Measurements from ENCODE around the gene VPS50.
"Not testable (repeated sequence)": the region's sequence is repeated elsewhere in the genome, so short reads cannot be mapped to it uniquely, and the experiment has no call there.

The VPS50 gene

GRCh38 chr7:93331706-93332105 lies 99.5 kb downstream of the VPS50 start:
- DNase-seq (ENCODE audit: low spot score), result no peak

DNA sequence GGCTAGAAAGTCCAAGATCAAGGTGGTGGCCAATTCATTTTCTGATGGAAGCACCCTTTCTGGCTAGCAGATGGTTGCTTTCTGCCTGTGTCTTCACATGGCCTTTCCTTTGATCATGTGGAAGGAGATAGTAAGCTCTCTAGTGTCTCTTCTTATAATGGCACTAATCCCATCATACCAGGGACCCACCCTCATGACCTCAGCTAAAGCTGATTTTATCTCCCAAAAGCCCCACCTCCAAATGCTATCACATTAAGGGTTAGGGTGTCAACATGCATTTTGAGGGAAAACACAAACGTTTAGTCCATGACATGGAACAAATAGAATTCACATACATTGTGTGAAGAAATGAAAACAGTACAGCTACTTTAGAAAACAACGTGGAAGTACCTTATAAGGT lies 100.0 kb downstream of the VPS50 start:
- DNase-seq (ENCODE audit: low spot score), result no peak

- no peak for DNase-seq (ENCODE audit: low spot score)
These were observed 104.9 kb downstream of the VPS50 start for GRCh38 chr7:93337052-93337451.

- not testable (repeated sequence) for DNase-seq (ENCODE audit: low spot score)
These were observed 110.0 kb downstream of the VPS50 start for GRCh38 chr7:93342178-93342577.

DNA sequence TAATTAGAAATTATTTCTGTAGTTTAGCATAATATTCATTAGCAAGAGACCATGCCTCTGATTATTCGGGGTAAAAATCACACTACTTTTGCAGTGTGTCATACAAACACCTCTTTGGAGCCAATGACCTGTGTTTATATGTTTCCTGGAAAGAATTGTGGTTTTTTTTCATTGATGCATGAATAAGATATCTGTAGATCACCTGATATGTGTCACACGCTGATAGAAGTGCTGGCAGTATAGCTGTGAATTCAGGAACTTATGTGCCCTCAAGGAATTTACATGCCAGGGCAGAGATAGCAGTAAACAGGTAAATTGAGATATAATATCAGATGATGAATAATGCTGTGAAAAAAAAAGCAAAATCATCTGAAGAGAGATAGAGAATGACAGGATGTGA lies 118.2 kb downstream of the VPS50 start:
- no peak for DNase-seq (ENCODE audit: low spot score)

GRCh38 chr7:93352881-93353280 lies 120.7 kb downstream of the VPS50 start:
- no peak for DNase-seq (ENCODE audit: low spot score)

GRCh38 chr7:93354815-93355214 lies 122.6 kb downstream of the VPS50 start:
- no peak for DNase-seq (ENCODE audit: low spot score)

DNA sequence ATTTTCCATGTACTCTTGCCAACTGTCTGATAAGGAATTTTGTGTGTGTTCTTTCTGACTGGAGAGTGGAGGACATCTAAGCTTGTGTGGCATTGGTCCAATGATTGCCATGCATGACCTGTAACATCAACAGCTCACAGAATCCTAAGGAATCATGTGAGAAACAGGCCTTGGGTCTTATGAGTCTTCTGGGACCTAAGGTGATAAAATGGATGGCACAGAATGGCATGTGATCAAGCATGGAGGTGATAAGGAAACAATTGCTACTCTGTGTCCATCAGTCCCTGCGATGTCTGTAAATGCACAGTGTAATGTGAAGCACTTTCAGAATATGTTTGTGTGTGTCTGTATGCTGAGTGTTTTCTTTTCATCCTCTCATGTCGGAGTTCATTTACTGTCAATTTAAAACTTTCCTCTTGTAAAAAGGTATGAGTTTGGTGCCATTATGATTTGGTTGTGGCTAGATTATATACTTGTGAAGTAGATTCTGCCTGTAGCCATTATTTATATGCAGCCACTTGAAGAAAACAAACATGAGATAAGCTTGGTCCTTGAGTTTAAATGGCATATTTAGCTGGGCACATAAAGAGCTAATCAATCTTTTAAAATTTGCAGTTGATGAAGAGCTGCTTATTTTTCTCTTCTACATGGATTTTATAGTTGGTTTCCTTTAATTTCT lies 127.5 kb downstream of the VPS50 start:
- DNase-seq (ENCODE audit: low spot score), result no peak

- no peak for DNase-seq (ENCODE audit: low spot score)
These were observed 129.7 kb downstream of the VPS50 start for GRCh38 chr7:93361853-93362252.

- DNase-seq (ENCODE audit: low spot score), result no peak
These were observed 132.6 kb downstream of the VPS50 start for GRCh38 chr7:93364806-93365205.

DNA sequence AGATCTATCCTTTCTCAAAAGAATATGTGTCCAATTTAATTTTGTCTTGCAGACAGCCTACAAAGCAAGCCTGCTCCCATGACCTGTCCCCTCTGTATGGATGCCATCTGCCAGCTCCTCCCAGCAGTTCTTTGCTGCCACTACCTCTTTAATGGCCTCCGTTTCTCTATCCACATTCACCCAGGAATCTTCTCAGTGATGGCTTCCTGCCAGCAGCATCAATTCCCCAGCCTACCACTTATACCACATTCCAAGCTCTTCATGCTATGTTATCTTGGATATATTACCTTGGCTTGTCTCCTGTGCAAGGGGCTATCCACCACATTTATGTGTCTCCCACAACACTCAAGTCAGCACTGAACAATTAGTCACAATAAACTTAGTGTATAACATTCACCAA lies 133.2 kb downstream of the VPS50 start:
- DNase-seq (ENCODE audit: low spot score), result no peak

- no peak for DNase-seq (ENCODE audit: low spot score)
These were observed 134.7 kb downstream of the VPS50 start for GRCh38 chr7:93366816-93367215.

- no peak for DNase-seq (ENCODE audit: low spot score)
These were observed 135.1 kb downstream of the VPS50 start for GRCh38 chr7:93367254-93367653.

- not testable (repeated sequence) for DNase-seq (ENCODE audit: low spot score)
These were observed 138.8 kb downstream of the VPS50 start for GRCh38 chr7:93370937-93371336.

DNA sequence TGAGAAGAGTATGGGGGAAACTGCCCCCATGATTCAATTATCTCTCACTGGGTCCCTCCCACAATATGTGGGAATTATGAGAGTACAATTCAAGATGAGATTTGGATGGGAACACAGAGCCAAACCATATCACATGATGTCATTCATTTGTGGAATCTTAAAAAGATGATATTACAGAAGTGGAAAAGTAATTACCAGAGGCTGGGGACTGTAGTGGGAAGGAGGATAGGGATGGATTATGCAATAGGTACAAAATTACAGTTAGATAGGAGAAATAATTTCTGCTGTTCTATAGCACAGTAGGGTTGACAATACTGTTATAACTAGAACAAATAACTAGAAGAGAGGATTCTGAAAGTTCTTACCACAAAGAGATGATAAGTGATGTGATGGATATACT lies 141.4 kb downstream of the VPS50 start:
- DNase-seq (ENCODE audit: low spot score), result no peak

DNA sequence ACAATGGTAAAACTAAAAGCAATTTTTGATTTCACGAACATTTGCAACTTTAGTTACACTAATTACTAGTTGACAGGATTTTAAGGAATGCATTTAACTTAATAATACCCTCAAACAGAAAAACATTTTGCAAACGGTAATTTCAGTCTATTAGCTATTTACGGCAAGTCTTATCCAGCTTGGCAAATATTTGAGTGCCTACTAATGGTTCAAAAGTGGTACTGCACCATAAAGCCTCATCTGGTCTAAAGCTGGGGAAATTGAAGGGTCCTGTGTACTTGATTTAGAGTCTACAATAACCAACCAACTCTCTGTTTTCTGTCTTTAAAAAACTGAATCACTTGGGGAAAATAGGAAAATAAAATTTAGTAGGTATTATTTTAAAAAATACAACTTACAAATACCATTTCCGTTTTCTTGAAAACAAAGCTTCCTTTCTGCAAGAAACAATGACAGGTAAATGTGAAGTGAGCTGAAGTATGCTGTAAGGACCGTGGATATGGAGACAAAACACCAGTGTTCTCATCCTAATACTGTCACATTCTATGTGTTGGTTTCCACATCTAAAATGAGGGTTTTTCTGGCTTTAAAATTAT lies 142.3 kb downstream of the VPS50 start:
- DNase-seq (ENCODE audit: low spot score), result peak; percentile 23

GRCh38 chr7:93375603-93376002 lies 143.4 kb downstream of the VPS50 start:
- no peak for DNase-seq (ENCODE audit: low spot score)

GRCh38 chr7:93378131-93378760 lies 146.1 kb downstream of the VPS50 start:
- DNase-seq (ENCODE audit: low spot score), result no peak

GRCh38 chr7:93382362-93382761 lies 150.2 kb downstream of the VPS50 start:
- no peak for DNase-seq (ENCODE audit: low spot score)

DNA sequence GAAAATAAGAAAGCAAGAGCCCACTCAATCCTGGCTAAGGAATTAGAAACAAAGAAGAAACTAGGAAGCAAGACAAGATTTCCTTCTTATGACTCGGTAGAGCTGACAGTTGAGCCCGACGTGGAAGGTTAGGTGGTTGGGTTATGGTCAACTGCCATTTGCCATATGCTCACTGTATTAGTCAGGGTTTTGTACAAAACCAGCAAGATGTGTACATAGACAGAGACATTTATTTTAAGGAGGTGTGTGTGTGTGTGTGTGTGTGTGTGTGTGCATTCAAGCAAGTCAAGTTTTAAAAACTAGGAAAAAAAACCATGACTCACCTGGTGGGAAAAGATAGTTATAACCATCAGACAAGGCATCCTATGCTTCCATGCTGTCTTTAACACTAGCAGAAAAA lies 158.5 kb downstream of the VPS50 start:
- no peak for DNase-seq (ENCODE audit: low spot score)

DNA sequence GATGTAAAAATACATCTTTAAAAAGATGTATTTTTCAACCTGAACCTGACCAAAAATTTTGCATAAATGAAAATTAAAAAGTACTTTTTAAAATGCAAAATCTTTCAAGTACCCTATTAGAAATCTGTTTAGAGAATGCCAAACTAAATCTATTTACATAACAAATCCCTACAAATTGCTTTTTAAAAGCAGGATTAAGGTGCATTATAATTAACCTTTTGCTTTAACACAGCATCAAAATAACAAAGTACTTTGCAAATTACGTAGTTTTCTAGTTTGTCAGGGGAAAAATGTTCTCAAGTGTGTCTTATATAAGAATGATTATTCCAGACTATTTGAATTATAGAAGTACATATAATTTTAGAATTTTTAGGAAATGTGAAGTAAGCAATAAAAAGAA lies 160.8 kb downstream of the VPS50 start:
- DNase-seq (ENCODE audit: low spot score), result no peak

- no peak for DNase-seq (ENCODE audit: low spot score)
These were observed 167.5 kb downstream of the VPS50 start for GRCh38 chr7:93399642-93400041.

- no peak for DNase-seq (ENCODE audit: low spot score)
These were observed 170.8 kb downstream of the VPS50 start for GRCh38 chr7:93402944-93403343.

DNA sequence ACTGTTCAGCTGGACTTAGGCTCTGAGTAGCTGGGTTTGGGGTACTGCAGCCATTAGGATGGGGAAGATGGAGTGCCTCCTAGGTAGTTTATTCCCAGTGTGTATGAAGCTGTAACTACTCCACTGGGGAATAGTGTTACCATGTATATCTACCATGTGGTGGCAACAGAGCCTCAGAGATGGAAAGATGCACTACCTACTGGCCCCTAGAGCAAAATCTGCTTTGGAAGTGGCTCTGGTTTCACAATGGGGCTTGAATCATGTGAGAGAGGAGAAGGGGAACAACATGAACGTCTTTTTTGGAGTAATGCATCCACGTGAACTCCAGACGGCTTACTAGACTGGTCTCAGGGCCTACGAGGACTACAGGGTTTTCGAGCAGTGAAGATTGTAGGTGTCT lies 175.1 kb downstream of the VPS50 start:
- DNase-seq (ENCODE audit: low spot score), result no peak

All from hematopoietic multipotent progenitor cell treated with erythropoietin and hydrocortisone succinate and interleukin-3 and kit ligand, for 15 days (in vitro differentiated cells).